ENCODE data around the gene CCL21.

The CCL21 gene

DNA sequence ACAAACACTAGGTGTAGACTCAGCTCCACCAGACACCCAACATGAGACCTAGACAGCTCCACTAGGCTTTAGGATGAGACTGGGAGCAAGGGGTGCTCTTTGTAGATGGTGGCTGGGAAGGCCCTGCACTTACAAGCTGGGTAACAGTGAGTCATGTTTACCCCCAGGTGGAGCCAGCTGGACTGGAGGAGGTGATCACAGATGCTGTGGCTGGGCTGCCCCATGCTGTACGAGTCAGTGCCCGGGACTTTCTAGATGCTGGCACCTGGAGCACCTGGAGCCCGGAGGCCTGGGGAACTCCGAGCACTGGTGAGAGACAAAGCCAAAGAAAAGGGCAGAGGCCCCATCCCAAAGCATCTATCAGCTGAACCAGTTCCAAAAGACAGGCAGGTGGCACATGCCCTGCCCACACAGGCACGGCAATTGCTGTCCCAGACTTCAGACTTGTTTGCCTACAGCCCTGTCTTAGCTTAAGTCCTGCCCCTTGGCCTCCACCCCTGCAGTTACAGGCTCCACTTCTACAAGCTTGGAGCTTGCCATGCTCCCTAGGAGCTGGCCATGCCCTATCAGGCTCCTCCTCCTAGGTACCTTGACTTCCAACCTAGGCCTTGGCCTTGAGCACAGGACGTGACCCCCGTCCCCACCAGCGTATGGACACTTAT is 50.2 kb downstream of the CCL21 start:
- Histone ChIP-seq H3K9me3 (ENCODE audit: control insufficient read depth, insufficient read depth, low read depth, low read length) (no peaks in the 10 kb centered on the region), H3K4me3 (ENCODE audit: low read depth, low read length) (no peak overlapping the region), H3K4me1 (ENCODE audit: control insufficient read depth, insufficient read depth, low read length) (peaks cover 2% of the 10 kb centered on the region; the same call in 1 of the 2 replicates), H3K36me3 (ENCODE audit: control insufficient read depth in 2 of 2, insufficient read depth in 1 of 2, low read length in 2 of 2) (peaks cover 0 to 13% of the 10 kb centered on the region in 2 experiments; a peak in 1 of 3 replicates), H3K27ac (ENCODE audit: extremely low read depth, low read depth, low read length) (no peak overlapping the region)
- POLR2A ChIA-PET: interaction anchor here (1.4 to 2.1 kb wide), 3 partner anchors 8 to 39 kb away, joined by 4 to 10 read pairs (median 5); partner anchors contain the start of genes DCTN3, GALT and IL11RA
- CTCF ChIA-PET: interaction anchor here (0.6 to 1.3 kb wide), 3 partner anchors 11 to 1286 kb away, joined by 3 to 4 read pairs (median 3); no protein-coding TSS in a partner anchor
- TF ChIP-seq ZNF776 (tag by site-specific recombination; IDR thresholded peaks at IDR 0.05; ENCODE audit: borderline replicate concordance): no peak
- no peak for TF ChIP-seq ZNF626 (tag by site-specific recombination; IDR thresholded peaks at IDR 0.05)
- no peak for TF ChIP-seq ZNF394 (tag by site-specific recombination; IDR thresholded peaks at IDR 0.05; ENCODE audit: borderline replicate concordance)
- no peak for TF ChIP-seq ZNF248 (tag by site-specific recombination; IDR thresholded peaks at IDR 0.05)
- no peak for TF ChIP-seq SCRT1 (tag by site-specific recombination; IDR thresholded peaks at IDR 0.05; ENCODE audit: borderline replicate concordance)
- TF ChIP-seq ZFHX2 (tag by site-specific recombination; conservative IDR thresholded peaks at IDR 0.05): no peak
- no peak for TF ChIP-seq ZFP3 (tag by site-specific recombination; IDR thresholded peaks at IDR 0.05; ENCODE audit: low read depth)
- TF ChIP-seq ZNF10 (tag by site-specific recombination; IDR thresholded peaks at IDR 0.05): no peak
- TF ChIP-seq, protein P1, sequence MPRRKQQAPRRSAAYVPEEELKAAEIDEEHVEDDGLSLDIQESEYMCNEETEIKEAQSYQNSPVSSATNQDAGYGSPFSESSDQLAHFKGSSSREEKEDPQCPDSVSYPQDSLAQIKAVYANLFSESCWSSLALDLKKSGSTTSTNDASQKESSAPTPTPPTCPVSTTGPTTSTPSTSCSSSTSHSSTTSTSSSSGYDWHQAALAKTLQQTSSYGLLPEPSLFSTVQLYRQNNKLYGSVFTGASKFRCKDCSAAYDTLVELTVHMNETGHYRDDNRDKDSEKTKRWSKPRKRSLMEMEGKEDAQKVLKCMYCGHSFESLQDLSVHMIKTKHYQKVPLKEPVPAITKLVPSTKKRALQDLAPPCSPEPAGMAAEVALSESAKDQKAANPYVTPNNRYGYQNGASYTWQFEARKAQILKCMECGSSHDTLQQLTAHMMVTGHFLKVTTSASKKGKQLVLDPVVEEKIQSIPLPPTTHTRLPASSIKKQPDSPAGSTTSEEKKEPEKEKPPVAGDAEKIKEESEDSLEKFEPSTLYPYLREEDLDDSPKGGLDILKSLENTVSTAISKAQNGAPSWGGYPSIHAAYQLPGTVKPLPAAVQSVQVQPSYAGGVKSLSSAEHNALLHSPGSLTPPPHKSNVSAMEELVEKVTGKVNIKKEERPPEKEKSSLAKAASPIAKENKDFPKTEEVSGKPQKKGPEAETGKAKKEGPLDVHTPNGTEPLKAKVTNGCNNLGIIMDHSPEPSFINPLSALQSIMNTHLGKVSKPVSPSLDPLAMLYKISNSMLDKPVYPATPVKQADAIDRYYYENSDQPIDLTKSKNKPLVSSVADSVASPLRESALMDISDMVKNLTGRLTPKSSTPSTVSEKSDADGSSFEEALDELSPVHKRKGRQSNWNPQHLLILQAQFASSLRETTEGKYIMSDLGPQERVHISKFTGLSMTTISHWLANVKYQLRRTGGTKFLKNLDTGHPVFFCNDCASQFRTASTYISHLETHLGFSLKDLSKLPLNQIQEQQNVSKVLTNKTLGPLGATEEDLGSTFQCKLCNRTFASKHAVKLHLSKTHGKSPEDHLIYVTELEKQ (tag by site-specific recombination; IDR thresholded peaks at IDR 0.05; ENCODE audit: borderline replicate concordance): no peak
- no peak for TF ChIP-seq ZBTB8A (tag by site-specific recombination; IDR thresholded peaks at IDR 0.05)
- TF ChIP-seq FEZF1 (tag by site-specific recombination; IDR thresholded peaks at IDR 0.05): no peak
- TF ChIP-seq ZNF548 (tag by site-specific recombination; IDR thresholded peaks at IDR 0.05): no peak
- TF ChIP-seq, protein P2, sequence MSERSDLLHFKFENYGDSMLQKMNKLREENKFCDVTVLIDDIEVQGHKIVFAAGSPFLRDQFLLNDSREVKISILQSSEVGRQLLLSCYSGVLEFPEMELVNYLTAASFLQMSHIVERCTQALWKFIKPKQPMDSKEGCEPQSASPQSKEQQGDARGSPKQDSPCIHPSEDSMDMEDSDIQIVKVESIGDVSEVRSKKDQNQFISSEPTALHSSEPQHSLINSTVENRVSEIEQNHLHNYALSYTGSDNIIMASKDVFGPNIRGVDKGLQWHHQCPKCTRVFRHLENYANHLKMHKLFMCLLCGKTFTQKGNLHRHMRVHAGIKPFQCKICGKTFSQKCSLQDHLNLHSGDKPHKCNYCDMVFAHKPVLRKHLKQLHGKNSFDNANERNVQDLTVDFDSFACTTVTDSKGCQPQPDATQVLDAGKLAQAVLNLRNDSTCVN (tag by site-specific recombination; optimal IDR thresholded peaks at IDR 0.05): no peak
- no peak for TF ChIP-seq ZNF555 (tag by site-specific recombination; conservative IDR thresholded peaks at IDR 0.05)
- TF ChIP-seq ZNF621 (tag by site-specific recombination; IDR thresholded peaks at IDR 0.05): no peak
- no peak for TF ChIP-seq ZNF391 (tag by site-specific recombination; IDR thresholded peaks at IDR 0.05; ENCODE audit: borderline replicate concordance, low read depth)
- no peak for TF ChIP-seq ZNF768 (tag by site-specific recombination; IDR thresholded peaks at IDR 0.05)
- no peak for TF ChIP-seq ZNF777 (tag by site-specific recombination; IDR thresholded peaks at IDR 0.05; ENCODE audit: borderline replicate concordance)
- TF ChIP-seq ZNF302 (tag by site-specific recombination; IDR thresholded peaks at IDR 0.05; ENCODE audit: low read depth): no peak
- TF ChIP-seq REPIN1 (tag by site-specific recombination; IDR thresholded peaks at IDR 0.05; ENCODE audit: low read depth): no peak
